HG02938 (cell line): ENCODE measurements around the gene PIGP.
"Not testable (repeated sequence)": the region's sequence is repeated elsewhere in the genome, so short reads cannot be mapped to it uniquely, and the experiment has no call there.

Source experiments
- ATAC-seq: cut with Tn5 transposase; IDR thresholded peaks from one replicate; pipeline ENCODE4 v1.9.1; 2021; ENCODE audit warnings: mild to moderate bottlenecking, moderate library complexity; ENCODE audit not compliant: unreplicated experiment

The PIGP gene

DNA sequence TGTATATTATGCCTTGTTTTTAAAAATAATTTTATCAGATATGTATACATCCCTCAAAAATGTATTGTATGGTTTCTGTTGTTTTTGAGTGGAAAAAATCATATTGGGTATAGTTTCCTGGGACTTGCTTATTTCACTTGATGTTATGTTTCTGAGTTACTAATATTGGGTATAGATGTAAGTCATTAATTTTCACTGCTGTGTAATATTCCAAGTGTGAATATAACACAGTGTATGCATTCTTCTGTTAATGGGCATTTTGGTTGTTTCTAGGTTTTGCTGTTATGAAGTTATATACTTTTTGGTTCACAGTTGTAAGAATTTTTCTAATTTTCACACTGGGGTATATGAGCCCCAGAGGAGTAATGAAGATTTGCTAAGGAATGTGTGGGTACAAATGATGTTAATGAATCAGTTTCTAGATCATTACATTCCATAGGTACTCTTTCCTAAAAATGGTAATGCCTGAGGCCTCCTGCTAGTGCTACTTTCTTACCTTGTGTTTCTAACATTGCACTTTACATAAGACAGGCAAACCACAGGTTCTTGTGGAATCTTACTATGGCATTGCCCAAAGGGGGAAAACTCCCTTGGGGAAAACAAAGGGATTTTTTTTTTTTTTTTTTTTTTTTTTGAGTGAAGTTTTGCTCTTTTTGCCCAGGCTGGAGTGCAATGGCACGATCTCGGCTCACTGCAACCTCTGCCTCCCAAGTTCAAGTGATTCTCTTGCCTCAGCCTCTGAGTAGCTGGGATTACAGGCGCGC is 3.4 kb upstream of the PIGP start:
- ATAC-seq = no peak

GRCh38 chr21:37075214-37075770 is 2.4 kb upstream of the PIGP start:
- no peak for ATAC-seq

DNA sequence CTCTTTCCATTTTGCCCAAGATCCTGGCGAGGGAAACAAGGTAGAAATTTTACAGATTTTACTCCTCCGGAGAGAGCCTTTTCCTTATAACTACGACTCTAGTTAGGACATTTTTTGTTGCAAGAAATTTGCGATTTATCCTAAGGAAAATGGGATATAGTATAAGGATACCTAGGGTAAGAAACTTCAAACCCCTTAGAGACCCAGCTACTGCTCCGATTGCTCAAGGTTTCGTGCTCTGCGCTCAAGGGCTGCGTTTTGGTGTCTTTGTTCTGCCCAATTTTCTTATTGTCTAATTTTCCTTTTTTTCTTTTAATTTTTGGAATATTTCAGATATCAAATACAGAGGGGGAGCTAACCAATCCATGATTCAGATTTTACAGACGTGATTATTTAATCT is 1.7 kb upstream of the PIGP start:
- no peak for ATAC-seq

DNA sequence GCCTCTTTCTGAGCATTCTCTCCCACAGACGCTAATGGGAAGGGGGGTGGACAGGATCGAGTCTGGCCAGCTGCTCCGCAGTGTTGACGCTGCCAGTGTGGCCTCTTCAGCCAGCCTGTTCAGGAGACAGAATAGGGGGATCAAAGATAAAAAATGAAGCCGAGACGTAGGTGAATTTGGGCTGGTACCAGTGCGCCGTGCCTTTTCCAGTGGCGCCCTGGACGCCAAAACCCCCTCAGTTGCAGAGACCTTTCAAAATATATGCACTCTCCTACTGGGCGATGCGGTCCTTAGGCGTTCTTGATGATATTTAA is 1.3 kb upstream of the PIGP start:
- ATAC-seq = no peak

- ATAC-seq = peak; percentile 23
Measured at GRCh38 chr21:37073417-37074196, 736 bp upstream of the PIGP start.

- peak; percentile 40 for ATAC-seq
Measured at GRCh38 chr21:37072274-37072987, 440 bp downstream of the PIGP start.

- ATAC-seq = no peak
Measured at GRCh38 chr21:37071561-37072273, 1.2 kb downstream of the PIGP start.

DNA sequence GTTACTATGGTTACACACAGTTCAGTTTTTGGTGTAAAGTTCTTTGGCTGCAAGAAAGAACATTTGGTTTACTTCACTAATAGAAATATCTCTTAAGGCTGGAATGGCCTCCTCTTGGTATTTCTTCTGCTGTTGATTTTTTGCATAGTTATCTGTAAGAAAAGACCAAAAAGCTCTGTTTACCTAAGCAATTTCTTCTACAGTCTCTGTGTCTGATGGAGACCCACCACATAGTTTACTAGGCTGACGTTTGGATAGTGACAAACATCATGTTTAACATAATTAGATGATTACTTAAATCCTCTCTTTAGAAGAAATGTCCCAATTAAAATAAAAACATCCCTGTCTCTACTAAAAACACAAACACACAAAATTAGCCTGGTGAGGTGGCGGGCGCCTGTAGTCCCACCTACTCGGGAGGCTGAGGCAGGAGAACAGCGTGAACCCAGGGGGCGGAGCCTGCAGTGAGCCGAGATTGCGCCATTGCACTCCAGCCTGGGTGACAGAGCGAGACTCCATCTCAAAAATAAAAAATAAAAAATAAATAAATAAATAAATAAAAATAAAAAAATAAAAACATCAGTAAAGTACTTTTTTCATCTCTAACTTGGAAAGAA is 7.2 kb downstream of the PIGP start:
- ATAC-seq = no peak

DNA sequence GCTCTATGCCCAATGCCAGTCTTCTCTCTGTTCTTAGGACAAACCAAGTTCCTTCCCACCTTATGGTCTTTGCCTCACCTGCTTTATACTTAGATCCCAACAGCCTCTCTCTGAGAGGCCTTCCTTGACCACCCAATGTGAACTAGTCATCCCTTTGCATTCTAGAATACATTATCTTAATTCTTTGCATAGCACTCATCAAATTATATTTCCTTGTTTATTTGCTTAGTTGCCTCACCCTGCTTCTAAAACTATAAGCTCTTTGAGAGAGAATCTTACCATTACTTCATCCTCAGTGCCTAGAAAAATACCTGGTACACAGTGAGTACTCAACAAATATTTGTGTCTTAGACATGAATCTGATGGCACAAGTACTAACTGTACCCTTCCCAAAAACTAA is 8.0 kb downstream of the PIGP start:
- ATAC-seq = no peak

DNA sequence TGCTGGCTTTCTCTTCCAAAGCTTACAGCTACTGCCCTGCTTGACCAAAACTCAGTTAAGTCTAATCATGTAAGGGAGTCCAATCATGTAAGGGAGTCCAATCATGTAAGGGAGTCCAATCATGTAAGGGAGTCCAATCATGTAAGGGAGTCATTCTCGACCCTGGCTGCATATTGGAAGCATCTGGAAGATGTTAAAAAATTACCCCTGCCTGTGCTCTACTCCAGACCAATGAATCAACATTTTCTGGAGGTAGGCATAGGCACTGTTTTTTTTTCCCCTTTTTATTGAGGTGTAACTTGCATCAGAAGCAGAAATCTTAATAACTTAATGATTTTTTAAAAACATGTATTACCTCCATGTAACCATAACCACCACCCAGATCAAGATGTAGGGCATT is 9.4 kb downstream of the PIGP start:
- ATAC-seq = no peak

DNA sequence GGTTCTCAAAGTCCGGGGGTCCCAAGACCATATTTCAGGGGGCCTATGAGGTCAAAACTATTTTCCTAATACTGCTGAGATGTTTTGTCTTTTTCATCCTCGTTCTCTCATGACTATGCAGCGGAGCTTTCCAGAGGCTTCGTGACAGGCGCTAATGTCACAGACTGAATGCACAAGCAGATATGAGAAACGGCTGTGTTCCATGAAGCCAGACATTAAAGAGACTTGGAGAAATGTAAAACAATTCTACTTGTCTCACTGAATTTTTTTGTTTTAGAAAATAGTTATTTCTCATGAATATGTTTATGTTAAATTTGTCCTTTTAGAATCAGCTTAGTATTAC is 10.3 kb downstream of the PIGP start:
- ATAC-seq = no peak

DNA sequence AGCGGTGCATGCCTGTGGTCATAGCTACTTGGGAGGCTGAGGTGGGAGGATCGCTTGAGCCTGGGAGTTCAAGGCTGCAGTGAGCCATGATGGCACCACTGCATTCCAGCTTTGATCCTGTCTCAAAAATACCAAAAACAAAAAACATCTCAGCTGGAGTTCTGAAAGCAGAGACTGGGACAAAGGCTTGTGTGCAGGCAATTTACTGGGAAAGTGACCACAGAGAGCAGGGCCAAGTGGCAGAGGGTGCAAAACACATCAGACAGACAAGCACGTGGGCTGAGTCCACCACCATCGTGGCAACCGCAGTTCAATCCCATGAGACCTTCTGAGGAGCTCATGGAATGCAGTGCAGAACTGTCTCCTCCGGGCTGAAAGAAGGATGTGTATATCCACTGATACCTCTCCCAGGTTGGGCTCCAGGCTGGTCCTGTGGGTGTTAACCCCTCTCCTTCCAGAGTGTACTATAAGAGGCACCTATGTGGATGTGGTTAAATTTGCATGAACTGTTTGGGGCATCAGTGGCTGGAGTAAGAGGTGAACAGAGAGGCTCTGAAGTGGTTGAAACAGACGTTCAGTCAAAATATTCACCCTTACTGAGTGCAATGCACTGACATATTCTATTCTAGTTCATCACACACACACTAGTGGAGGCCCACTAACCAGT is 10.8 kb downstream of the PIGP start:
- ATAC-seq = no peak

DNA sequence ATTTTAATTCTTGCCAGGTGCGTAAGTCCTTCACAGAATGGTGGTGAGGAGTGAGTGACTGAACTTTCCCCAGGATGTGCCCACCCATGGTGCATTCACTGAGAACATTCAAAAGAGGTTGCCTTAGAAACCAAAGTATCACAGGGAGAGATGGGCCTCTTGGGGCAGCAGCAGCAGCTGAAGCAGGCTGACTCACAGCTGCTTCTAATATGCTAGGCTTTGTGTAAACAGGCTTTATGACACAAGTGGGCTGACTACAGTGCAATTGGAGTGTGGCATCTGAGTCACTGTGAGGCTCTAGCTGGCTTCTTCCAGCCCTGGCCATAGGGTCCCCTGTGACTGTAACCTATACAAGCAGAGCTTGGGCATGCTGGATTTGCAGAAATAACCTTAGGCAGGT is 12.6 kb downstream of the PIGP start:
- no peak for ATAC-seq

DNA sequence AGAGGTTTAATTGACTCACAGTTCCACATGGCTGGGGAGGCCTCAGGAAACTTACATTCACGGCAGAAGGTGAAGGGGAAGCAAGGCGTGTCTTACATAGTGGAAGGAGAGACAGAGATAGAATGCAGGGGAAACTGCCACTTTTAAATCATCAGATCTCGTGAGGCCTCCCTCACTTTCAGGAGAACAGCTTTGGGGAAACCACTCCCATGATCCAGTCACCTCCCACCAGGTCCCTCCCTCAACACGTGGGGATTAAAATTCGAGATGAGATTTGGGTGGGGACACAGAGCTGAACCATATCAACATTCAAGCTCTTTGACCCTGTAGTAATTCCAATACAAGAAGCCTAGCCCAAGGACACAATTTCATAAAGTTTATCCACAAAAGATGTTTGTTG is 13.7 kb downstream of the PIGP start:
- ATAC-seq = no peak

DNA sequence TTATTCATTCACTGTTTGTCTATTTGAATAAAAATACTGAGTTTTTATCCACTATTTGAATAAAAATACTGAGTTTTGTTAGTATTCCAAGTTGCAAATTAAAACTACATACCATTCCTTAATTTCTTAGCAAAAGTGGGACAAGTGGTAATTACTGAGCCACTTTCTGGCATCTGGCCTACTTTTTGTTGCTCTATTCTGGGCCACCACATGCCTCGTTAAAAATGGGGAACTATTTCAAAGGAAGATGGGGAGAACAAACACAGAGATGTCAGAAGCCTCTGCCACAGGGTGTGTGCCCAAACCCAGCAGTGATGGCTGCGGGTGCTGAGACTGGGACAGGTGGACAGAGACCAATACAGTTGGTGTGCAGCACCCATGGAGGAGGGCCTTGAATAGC is 14.6 kb downstream of the PIGP start:
- no peak for ATAC-seq

DNA sequence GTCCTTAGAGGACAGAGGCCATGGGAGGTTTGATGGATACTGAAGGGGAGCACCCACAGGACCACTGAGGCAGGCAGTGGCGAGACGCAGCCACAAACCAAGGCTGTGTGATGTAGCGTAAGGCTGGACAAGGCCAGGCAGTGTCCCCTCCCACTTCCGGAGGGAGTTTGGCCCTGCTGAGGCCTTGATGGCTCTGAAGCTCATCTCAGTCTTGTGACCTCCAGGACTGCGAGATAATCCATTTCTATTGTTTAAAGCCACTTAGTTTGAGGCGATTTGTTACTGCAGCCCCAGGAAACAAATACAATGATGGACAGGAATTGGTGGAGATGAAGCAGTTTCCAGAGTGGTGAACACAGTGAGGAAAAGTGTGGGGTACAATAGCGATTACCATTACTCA is 15.3 kb downstream of the PIGP start:
- ATAC-seq = no peak

GRCh38 chr21:37055271-37055855 is 17.5 kb downstream of the PIGP start:
- ATAC-seq = no peak

DNA sequence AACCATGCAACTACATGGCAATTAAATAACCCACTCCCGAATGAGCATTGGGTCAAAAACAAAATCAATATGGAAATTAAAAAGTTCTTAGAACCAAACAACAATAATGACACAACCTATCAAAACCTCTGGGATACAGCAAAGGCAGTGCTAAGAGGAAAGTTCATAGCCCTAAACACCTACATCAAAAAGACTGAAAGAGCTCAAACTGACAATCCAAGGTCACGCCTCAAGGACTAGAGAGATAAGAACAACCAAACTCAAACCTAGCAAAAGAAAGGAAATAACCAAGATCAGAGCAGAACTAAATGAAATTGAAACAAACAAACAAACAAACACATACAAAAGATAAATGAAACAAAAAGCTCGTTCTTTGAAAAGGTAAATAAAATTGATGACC is 23.1 kb downstream of the PIGP start:
- ATAC-seq = not testable (repeated sequence)

DNA sequence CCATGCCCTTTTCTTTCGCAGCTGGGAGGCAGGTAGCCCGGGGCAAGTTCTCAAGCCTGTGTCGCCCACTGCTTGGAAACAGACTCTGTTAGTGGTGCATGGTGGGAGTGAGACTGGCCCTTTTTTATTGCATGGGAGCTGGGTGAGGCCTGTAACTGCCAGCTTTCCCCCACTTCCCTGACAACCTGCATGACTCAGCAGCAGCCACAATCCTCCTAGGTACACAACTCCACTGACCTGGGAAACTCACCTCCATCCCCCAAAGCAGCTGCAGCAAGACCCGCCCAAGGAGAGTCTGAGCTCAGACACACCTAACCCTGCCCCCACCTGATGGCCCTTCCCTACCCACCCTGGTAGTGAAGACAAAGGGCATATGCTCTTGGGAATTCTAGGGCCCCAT is 25.8 kb downstream of the PIGP start:
- ATAC-seq = no peak

- no peak for ATAC-seq
Measured at GRCh38 chr21:37045556-37045955, 27.3 kb downstream of the PIGP start.
